ENCODE results near the gene ADCY4.

ADCY4 gene

GRCh38 chr14:24282736-24283135 is 52.1 kb downstream of the ADCY4 start:
- no peak for DNase-seq (ENCODE audit: extremely low read depth, low read depth)
- TF ChIP-seq CTCF (IDR thresholded peaks at IDR 0.05; ENCODE audit: low read depth, low read length), result no peak

GRCh38 chr14:24281636-24282035 is 53.2 kb downstream of the ADCY4 start:
- DNase-seq (ENCODE audit: extremely low read depth, low read depth), result no peak

GRCh38 chr14:24280797-24281460 is 53.9 kb downstream of the ADCY4 start:
- no peak for DNase-seq (ENCODE audit: extremely low read depth, low read depth)
- no peak for TF ChIP-seq CTCF (IDR thresholded peaks at IDR 0.05; ENCODE audit: low read depth, low read length)

More at GRCh38 chr14:24281636-24282035, 53.2 kb downstream of the ADCY4 start:
- TF ChIP-seq CTCF (IDR thresholded peaks at IDR 0.05; ENCODE audit: low read depth, low read length), result no peak

GRCh38 chr14:24279301-24280186 is 55.3 kb downstream of the ADCY4 start:
- DNase-seq (ENCODE audit: extremely low read depth, low read depth), result no peak
- peak; percentile 14 for TF ChIP-seq CTCF (IDR thresholded peaks at IDR 0.05; ENCODE audit: low read depth, low read length)

GRCh38 chr14:24278424-24278823 is 56.4 kb downstream of the ADCY4 start:
- TF ChIP-seq CTCF (IDR thresholded peaks at IDR 0.05; ENCODE audit: low read depth, low read length), result no peak
- no peak for DNase-seq (ENCODE audit: extremely low read depth, low read depth)

GRCh38 chr14:24277606-24278321 is 57.1 kb downstream of the ADCY4 start:
- DNase-seq (ENCODE audit: extremely low read depth, low read depth), result no peak
- TF ChIP-seq CTCF (IDR thresholded peaks at IDR 0.05; ENCODE audit: low read depth, low read length), result no peak
